DND-41 (cell line): Measurements from ENCODE around the gene APOL3.
A peak's percentile ranks its signal among the peaks of the same experiment; 100 is the strongest.

ENCODE experiments used
- ATAC-seq: fragments of 200-7000 bp; cut with Tn5 transposase; 3 replicates; pipeline ENCODE4 v1.9.1; 2021; ENCODE audit warnings: low read depth; ENCODE audit not compliant: insufficient read depth
- DNase-seq: peaks from one replicate; pipeline ENCODE4 v3.0.0-alpha.2; 2020
- H2AFZ ChIP-seq: 2 replicates; pipeline ENCODE4 v1.6.0; 2012; ENCODE audit warnings: low read depth, low read length
- H3K27ac ChIP-seq: 2 replicates; pipeline ENCODE4 v1.5.1; 2012; ENCODE audit warnings: low read length, inconsistent platforms
- H3K27me3 ChIP-seq: fragments of 200-600 bp; sonication (generic); 2 replicates; pipeline ENCODE4 v1.6.0; 2012; ENCODE audit warnings: low read length, mild to moderate bottlenecking, inconsistent platforms; ENCODE audit not compliant: insufficient read depth, poor library complexity
- H3K36me3 ChIP-seq: 2 replicates; pipeline ENCODE4 v1.5.1; 2012; ENCODE audit warnings: low read length, inconsistent platforms; ENCODE audit not compliant: insufficient read depth
- H3K4me1 ChIP-seq: 2 replicates; pipeline ENCODE4 v1.5.1; 2012; ENCODE audit warnings: mild to moderate bottlenecking, low read length; ENCODE audit not compliant: insufficient read depth
- H3K4me2 ChIP-seq: 2 replicates; pipeline ENCODE4 v1.6.0; 2012; ENCODE audit warnings: mild to moderate bottlenecking, moderate library complexity, low read length, inconsistent platforms; ENCODE audit not compliant: insufficient read depth
- H3K4me3 ChIP-seq, 2 experiments: fragments of 200-600 bp in 1 of 2; shearing (Covaris generic) in 1 of 2; 2 replicates each; pipeline ENCODE4 v1.5.1; 2012 to 2016; ENCODE audit warnings: inconsistent platforms in 2 of 2, low read length in 2 of 2, mild to moderate bottlenecking in 2 of 2, low read depth in 1 of 2, moderate library complexity in 1 of 2
- H3K79me2 ChIP-seq: 2 replicates; pipeline ENCODE4 v1.6.0; 2012; ENCODE audit warnings: low read length, inconsistent platforms; ENCODE audit not compliant: insufficient read depth
- H3K9ac ChIP-seq: 2 replicates; pipeline ENCODE4 v1.6.0; 2012; ENCODE audit warnings: low read depth, mild to moderate bottlenecking, inconsistent platforms, low read length, moderate library complexity
- H3K9me3 ChIP-seq: 2 replicates; pipeline ENCODE4 v1.5.1; 2012; ENCODE audit warnings: low read length, moderate library complexity, mild to moderate bottlenecking, inconsistent platforms; ENCODE audit not compliant: insufficient read depth, severe bottlenecking
- H4K20me1 ChIP-seq: 2 replicates; pipeline ENCODE4 v1.6.0; 2012; ENCODE audit warnings: low read length; ENCODE audit not compliant: insufficient read depth
- EZH2 ChIP-seq: IDR thresholded peaks from 3 replicates; pipeline ENCODE4 v1.6.1; 2012; ENCODE audit warnings: borderline replicate concordance, low read depth, mild to moderate bottlenecking, moderate library complexity, low read length, inconsistent platforms; ENCODE audit not compliant: severe bottlenecking
- TF ChIP-seq, protein P1 (sequence below): IDR thresholded peaks from 2 replicates; pipeline ENCODE4 v1.5.1; 2012; ENCODE audit warnings: borderline replicate concordance, low read length, moderate library complexity, mild to moderate bottlenecking; ENCODE audit not compliant: poor library complexity, severe bottlenecking; ENCODE audit errors: extremely low read depth

Gene APOL3

DNA sequence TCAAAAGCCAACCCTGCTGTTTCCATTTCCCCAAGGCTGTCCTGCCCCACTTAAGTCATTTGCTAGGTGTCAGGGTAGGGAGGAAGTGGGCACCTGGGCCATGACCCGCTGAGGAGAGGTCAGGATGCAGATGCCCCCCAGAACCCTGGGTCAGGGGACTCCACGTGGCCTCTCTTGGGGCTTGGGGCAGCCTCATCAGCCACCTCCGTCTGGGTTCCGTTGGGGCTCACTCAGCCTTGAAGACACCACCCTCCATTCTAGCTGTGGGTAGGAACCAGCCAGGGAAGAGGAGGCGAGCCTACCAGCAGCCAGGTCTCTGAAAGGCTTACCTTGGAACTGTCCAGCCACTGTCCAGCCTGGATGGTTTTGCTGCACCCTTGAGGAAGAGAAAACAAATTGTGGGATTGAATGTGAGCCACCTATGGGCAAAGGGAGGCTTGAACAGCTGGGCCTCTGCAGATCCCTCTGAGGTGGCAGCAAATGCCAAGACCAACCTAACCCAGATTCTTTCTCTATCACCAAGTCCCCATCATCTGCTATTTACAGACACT, 38.5 kb upstream of the APOL3 start:
- no peaks in the 10 kb centered on the region for H3K79me2 ChIP-seq
- H3K27ac ChIP-seq = peak overlapping the region; percentile 33; the same call in 1 of the 2 replicates
- H3K4me3 ChIP-seq = no peak overlapping the region
- DNase-seq (no peak), ATAC-seq (no peak)
- peak overlapping the region; percentile 22; the same call in 1 of the 2 replicates for H3K9ac ChIP-seq
- TF ChIP-seq EZH2 = no peak
- TF ChIP-seq, protein P1, sequence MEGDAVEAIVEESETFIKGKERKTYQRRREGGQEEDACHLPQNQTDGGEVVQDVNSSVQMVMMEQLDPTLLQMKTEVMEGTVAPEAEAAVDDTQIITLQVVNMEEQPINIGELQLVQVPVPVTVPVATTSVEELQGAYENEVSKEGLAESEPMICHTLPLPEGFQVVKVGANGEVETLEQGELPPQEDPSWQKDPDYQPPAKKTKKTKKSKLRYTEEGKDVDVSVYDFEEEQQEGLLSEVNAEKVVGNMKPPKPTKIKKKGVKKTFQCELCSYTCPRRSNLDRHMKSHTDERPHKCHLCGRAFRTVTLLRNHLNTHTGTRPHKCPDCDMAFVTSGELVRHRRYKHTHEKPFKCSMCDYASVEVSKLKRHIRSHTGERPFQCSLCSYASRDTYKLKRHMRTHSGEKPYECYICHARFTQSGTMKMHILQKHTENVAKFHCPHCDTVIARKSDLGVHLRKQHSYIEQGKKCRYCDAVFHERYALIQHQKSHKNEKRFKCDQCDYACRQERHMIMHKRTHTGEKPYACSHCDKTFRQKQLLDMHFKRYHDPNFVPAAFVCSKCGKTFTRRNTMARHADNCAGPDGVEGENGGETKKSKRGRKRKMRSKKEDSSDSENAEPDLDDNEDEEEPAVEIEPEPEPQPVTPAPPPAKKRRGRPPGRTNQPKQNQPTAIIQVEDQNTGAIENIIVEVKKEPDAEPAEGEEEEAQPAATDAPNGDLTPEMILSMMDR = peak; percentile 13
- H3K36me3 ChIP-seq = no peaks in the 10 kb centered on the region
- no peak overlapping the region for H2AFZ ChIP-seq
- H3K27me3 ChIP-seq = no peaks in the 10 kb centered on the region
- peaks cover 58% of the 10 kb centered on the region for H3K4me1 ChIP-seq
- no peaks in the 10 kb centered on the region for H3K9me3 ChIP-seq
- H3K4me2 ChIP-seq = peak overlapping the region; percentile 25
- no peaks in the 10 kb centered on the region for H4K20me1 ChIP-seq

DNA sequence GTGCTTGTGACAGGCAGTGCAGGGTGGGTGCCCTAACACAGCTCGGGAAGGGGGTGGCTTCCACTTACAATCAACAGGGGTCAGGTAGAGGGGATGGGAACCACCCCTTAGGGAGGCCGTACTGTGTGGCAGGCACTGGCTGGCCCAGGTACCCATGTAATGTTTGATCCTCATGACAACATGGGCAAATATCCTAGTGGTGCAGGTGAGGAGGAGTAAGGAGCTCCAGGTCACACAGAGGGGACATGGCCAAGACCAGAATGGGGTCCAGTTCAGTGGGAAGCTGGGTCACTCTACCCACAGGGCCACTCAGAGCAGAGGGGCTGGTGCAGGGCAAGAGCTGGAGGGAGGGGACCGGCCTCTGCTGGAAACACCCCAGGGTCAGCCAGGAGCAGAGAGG, 38.0 kb upstream of the APOL3 start:
- ATAC-seq = no peak
- peak overlapping the region; percentile 22 for H3K9ac ChIP-seq

DNA sequence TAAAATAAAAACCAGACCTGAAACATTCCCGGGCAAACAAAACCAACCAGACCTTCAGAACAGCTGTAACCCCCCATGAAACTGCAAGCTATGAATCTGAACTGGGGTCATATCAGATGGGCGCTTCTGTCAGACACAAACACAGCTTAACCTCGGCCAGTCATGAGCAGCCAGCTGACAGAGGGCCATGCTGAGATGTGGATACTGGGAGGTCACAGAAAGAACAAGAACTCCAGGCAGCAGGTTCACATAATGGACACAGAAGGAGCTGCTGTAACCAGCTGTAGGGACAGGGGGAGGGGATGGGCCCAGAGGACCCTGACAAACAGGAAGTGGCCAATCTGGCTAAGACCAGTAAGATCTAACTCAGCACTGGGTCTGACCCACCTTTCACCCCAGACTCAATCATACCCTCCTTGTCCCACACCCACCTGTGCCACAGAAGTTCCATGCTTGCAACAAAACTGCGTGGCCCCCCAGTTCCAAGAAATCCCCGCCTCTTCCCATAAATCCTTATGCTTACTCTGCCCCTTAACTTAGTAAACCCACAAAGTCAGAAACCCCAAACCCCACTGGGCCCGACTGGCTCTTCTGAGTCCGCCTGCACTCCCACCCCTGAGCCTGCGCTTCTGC, 37.1 kb upstream of the APOL3 start:
- Histone ChIP-seq H3K36me3 (no peaks in the 10 kb centered on the region), H3K9ac (peak overlapping the region; percentile 22), H3K4me2 (peak overlapping the region; percentile 15; the same call in 1 of the 2 replicates), H3K27me3 (no peaks in the 10 kb centered on the region), H3K27ac (peak overlapping the region; percentile 33), H3K79me2 (no peaks in the 10 kb centered on the region), H3K4me1 (peaks cover 52% of the 10 kb centered on the region), H3K9me3 (no peaks in the 10 kb centered on the region), H3K4me3 (no peak overlapping the region), H2AFZ (no peak overlapping the region), H4K20me1 (no peaks in the 10 kb centered on the region)
- DNase-seq (peak; percentile 83), ATAC-seq (peak; percentile 59)
- TF ChIP-seq, protein P1 = no peak
- no peak for TF ChIP-seq EZH2

More for the DNA sequence above, 38.0 kb upstream of the APOL3 start:
- DNase-seq = no peak
- H3K4me1 ChIP-seq = peaks cover 58% of the 10 kb centered on the region
- H3K79me2 ChIP-seq = no peaks in the 10 kb centered on the region
- H4K20me1 ChIP-seq = no peaks in the 10 kb centered on the region
- H3K27me3 ChIP-seq = no peaks in the 10 kb centered on the region
- peak overlapping the region; percentile 33 for H3K27ac ChIP-seq
- H3K4me2 ChIP-seq = peak overlapping the region; percentile 18
- TF ChIP-seq, protein P1 = no peak
- no peak for TF ChIP-seq EZH2
- no peaks in the 10 kb centered on the region for H3K36me3 ChIP-seq
- no peaks in the 10 kb centered on the region for H3K9me3 ChIP-seq
- no peak overlapping the region for H2AFZ ChIP-seq
- no peak overlapping the region for H3K4me3 ChIP-seq

DNA sequence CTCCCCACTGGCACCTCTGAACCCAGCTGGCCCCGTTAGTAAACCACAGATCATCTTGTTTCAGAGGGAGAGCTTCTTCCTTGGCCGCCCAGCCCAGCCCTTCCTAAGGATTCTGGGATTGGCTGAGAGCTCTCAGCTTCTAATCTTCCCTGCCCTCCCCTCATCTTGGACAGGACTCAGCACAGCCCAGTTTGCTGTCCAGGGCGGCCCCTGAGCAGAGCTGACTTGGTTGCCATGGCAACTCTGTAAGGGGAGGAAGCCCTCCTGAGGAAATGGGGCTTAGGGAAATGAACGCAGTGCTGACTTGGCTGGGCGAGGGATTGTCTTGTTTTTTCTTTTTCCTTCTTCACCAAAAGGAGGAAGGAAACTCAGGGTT, 36.5 kb upstream of the APOL3 start:
- Histone ChIP-seq H3K4me1 (peaks cover 48% of the 10 kb centered on the region), H3K4me2 (peak overlapping the region; percentile 15), H3K9me3 (no peaks in the 10 kb centered on the region), H3K4me3 (no peak overlapping the region), H4K20me1 (no peaks in the 10 kb centered on the region), H3K9ac (peak overlapping the region; percentile 15; the same call in 1 of the 2 replicates), H3K27me3 (no peaks in the 10 kb centered on the region), H3K27ac (peak overlapping the region; percentile 33; the same call in 1 of the 2 replicates), H3K36me3 (no peaks in the 10 kb centered on the region), H3K79me2 (no peaks in the 10 kb centered on the region), H2AFZ (no peak overlapping the region)
- TF ChIP-seq EZH2 = no peak
- TF ChIP-seq, protein P1 = no peak
- ATAC-seq = no peak
- peak; percentile 37 for DNase-seq
